Measurements from ENCODE around the gene TM4SF4.
A peak's percentile ranks its signal among the peaks of the same experiment; 100 is the strongest.

TM4SF4 gene

DNA sequence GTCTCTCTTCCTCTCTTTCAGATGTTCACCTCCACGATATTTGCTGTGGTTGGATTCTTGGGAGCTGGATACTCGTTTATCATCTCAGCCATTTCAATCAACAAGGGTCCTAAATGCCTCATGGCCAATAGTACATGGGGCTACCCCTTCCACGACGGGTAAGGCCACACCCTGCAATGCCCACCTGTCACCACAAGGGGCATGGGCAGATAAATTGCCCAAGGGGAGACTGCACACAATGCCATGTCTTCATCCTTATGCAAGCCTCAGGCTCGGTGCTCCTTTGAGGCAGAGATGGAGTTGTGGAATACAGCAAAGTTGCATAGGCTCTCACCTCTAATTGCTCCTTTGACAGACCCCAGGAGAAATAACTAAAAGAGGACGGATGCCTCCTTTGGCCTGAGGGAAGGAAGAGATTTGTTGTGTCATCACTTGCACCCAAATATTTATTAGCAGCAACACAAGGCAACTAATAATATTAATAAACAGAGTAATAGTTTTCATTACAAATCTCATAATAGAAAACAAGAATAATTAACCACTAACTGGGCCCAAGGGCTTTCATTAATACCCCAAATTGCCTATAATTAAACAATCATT lies 13.2 kb downstream of the TM4SF4 start:
- DNase-seq: peak; percentile 50

DNA sequence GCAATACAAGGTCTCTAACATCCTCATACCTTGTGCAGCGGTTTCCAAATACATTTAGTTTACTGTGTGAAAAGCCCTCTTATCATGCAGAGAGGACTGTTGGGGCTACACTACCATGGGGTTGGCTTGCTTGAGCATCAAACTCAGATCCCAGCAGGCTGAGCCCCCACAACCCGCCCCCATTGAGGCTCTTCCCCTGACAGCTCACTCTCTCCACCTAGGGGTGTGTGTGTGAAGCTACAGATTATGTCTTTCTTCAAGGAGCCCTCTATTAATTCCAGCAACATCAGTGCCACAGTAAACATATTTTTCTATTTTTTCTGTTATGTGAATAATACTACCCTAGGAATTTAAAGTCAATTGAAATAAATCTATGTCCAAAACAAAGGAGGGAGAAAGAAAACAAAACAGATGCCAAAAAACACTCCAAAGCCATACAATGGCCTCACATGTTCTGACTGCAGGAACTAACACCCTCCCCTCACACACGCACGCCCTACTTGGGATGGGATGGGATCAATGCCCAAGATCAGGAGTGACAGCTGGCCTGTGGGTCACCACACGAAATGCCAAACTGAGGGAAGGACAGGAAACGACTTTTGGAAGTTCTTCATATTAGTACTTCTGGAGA lies 14.7 kb downstream of the TM4SF4 start:
- peak; percentile 14 for DNase-seq

DNA sequence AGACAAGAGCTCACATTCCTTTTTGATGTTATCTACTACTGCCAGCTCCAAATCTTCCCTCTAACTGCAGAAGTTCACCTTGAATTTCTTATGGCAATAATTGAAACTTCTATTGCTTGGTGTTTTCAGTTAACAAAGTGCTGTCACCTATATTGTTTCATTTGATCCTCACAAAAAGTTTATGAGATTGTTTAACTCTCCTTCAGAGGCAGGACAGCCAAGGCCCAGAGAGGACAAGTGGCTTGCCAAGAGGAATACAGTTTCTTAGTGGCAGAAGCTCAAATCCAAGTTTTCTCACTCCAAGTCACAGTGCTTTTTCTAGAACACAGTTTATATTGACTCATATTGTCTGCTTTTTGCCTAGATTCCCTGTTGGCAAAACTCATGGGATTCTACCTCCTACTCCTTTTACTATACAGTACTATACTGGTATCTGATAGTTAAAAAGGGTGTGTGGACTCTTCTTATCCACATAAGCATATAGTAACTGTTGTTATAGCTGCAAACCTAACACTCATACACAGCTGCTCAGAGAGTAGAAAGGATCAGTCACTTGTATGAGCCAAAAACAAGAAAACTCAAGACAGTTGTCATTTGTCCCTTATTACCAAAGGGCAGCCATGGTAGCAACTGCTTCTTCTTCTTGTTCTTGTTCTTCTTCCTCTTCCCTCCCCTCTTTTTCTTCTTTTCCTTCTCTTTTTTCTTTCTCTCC lies 15.9 kb downstream of the TM4SF4 start:
- DNase-seq: no peak

DNA sequence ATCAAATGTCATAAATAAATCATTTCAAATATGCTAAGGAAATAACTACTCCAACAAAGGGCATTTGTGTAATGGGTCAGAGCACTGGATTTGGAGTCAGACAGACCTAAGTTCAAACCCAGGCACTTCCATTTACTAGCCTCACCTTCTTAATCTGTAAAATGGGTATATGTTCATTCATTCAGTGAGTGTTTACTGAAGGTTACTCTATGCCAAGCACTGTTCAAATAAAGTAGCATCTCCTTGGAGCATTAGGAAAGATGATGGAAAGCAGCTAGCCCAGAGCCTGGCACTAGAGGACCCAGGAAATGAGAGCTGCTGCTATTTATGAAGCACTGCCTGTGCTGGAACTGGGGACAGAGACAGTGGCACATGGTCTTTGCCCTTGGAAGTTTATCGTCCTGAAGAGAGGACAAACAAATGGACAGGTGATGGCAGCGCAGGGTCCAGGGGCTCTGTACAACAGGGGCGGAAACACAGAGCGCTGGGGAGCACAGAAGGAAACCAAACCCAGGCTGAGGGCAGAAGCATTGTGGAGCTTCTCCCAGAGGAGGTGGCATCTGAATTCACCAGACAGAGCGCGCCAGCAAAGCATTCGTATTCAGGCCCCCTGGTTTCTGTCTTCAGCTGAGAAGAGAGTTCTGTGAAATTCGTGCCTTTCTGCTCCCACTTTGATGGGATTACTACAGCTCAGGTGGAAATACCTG lies 19.0 kb downstream of the TM4SF4 start:
- DNase-seq: peak; percentile 73

DNA sequence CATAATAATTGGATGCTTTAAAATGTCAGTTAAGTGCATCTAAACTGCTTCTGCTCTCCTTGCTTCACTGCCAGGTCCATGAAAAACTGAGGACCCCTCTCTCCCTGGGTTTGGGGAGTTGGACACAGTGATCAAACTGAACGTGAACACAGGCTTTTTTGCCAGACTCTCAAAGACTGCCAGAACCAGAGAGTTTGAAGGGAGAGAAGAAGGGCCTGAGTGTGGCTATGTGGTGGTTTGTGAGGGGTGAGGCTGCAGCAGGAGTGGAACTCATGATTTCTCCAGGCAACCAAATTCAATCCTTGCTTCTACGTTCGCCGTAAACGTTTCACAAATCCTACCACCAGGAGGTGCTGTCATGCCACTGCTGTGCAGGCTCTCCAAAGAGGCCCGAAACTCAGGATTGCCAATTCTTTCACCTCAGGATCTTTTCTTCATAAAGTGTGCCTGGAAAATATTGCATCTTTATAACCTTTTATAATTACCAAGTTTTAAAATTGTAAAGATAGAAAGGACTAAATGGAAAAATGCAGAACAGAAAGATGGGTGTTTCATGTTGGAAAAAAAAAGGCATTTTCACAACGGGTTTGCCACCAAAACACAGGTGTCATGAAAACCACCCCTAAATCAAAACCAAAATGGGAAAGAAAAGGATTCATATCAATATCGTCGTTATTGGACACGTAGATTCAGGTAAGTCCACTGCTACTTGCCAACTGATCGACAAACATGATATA lies 19.7 kb downstream of the TM4SF4 start:
- DNase-seq: peak; percentile 83

DNA sequence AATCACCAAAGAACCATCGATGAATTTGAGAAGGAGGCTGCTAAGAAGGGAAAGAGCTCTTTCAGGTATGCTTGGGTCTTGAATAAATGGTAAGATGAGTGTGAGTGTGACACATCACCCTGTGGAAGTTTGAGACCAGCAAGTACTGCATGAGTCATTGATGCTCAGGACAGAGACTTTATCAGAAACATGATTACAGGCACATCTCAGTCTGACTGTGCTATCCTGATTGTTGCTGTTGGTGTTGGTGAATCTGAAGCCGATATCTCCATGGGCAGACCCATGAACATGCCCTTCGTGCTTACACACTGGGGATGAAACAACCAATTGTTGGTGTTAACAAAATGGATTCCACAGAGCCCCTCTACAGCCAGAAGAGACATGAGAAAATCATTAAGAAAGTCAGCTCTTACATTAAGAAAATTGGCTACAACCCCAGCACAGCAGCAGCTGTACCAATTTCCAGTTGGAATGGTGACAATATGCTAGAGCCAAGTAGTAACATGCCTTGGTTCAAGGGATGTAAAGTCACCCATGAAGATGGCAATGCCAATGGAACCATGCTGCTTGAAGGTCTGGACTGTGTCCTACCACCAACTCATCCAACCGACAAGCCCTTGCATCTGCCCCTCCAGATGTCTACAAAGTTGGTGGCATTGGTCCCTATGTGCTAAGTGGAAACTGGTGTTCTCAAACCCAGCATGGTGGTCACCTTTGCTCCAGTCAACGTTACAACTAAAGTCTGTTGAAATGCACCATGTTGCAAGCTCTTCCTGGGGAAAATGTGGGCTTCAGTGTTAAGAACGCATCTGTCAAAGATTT lies 20.5 kb downstream of the TM4SF4 start:
- DNase-seq: no peak

DNA sequence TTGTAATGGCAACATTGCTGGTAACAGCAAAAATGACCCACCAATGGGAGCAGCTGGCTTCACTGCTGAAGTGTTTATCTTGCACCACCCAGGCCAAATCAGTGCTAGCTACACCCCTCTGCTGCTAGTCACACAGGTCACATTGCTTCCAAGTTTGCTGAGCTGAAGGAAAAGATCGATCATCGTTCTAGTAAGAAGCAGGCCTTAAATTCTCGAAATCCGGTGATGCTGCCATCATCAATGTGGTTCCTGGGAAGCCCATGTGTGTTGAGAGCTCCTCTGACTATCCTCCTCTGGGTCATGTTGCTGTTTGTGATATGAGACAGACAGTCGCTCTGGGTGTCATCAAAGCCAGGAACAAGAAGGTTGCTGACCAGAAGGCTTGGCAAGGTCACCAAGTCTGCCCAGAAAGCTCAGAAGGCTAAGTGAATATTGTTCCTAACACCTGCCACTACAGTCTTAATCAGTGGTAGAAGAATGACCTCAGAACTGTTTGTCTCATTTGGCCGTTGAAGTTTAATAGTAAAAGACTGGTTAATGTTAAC lies 21.2 kb downstream of the TM4SF4 start:
- no peak for DNase-seq

DNA sequence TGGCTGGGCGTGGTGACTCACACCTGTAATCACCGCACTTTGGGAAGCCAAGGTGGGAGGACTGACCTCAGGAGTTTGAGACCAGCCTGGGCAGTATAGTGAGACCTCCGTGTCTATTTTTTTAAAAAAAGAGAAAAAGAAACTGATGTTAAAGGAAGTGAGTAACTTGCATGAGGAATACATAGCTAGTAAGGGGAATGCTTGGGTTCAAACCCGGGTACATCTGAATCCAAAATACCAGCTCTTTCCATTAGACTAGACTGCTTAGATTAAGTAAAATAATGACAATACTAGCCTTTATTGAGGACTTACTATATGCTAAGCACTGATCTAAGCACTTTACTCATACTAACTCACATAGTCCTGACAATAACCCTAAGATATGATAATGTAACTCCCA lies 22.4 kb downstream of the TM4SF4 start:
- DNase-seq: no peak

DNA sequence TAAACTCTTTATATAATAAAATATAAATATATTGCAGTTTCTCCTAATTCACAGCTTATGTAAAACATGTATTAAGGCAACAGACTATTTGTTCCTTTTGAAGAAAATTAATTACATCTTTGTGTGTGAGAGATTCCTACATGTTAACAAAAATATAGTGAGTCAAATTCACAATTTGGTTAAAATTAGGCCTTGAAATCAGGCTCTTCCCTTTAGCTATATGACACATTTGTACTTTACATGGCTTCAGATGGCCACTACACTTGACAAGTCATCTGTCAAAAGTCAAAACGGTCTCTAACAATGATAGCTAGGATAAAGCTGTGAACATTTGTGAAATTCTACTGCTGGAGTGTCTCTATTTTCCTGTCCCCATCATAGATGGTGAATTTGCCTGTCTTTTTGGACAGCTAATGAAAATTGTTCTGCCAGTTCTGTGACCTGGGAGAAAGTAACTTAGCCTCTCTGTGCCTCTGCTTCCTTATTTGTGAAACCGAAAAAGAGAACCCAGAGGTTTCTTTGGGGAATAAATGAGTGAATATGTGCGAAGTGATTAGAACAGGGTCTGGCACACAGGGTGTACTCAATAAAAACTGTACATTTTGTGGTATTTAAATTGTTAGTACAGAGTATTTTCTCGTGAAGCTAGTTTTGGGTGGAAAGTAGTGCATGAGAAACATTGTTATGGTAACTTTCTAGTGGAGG lies 23.6 kb downstream of the TM4SF4 start:
- DNase-seq: no peak

DNA sequence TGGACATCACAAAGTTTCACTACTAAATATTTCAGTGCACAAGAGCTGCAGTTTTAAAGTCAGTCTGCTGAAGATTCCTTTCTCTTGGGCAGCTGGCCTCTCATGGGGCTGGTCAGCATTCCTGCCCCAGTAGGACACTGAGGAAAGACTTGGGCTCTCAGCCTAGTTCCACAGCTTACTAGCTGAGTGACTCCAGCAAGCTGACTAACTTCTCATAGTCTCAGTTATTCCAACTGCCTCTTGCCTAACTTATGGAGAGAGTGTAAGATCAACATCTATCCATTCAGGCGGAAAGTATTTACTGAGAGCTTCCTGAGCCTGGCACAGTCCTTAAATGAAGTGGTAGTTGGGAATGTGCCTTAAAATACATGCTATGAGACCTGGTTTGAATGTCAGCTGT lies 27.0 kb downstream of the TM4SF4 start:
- no peak for DNase-seq

DNA sequence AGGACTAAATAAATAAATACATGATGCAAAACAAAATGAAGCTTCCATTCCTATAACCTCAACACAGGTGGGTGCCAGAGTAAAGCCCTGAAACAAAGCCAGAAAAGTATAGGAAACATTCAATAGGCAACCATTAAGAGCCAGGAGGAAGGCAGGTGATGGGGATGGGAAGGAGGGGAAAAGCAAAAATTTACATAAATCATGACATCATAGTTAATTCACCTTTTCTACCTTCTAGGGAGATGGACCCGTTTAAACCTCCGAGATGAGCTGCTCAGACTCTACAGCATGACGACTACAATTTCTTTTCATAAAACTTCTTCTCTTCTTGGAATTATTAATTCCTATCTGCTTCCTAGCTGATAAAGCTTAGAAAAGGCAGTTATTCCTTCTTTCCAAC lies 27.9 kb downstream of the TM4SF4 start:
- DNase-seq: peak; percentile 30

DNA sequence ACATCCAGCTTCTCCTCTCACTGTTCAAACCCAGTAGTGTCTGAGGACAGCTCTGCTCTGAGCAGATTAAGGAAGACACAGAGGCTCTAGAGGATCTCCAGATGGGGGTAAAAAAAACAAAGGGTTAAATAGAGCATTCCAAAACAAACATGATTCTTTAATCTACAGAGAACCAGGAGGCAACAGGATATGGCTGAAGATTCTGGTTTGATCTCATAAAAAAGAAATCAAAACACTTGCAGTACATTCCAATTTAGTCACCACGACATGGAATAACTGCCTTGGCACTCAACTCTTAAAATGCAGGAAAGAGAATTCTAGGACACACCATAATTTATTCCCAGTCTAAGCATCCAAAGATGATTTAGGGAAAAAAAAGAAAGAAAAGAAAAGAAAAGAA lies 32.0 kb downstream of the TM4SF4 start:
- no peak for DNase-seq

DNA sequence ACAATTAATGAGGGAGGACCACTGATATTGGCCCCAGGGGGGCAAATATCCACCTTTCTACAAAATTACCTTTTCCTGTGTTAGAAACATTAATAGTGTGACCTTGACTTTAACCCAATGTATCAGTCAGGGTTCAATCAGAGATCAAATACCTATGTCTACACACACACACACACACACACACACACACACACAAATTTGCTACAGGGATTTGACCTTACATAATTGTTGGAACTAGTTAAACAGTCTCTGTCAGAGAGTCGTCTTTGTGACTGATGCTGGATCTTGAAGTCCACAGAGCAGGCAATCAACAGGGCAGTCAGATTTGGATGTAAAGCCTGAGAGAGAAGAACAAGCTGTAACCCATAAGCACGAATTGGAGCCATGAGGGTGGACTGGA lies 32.5 kb downstream of the TM4SF4 start:
- no peak for DNase-seq

DNA sequence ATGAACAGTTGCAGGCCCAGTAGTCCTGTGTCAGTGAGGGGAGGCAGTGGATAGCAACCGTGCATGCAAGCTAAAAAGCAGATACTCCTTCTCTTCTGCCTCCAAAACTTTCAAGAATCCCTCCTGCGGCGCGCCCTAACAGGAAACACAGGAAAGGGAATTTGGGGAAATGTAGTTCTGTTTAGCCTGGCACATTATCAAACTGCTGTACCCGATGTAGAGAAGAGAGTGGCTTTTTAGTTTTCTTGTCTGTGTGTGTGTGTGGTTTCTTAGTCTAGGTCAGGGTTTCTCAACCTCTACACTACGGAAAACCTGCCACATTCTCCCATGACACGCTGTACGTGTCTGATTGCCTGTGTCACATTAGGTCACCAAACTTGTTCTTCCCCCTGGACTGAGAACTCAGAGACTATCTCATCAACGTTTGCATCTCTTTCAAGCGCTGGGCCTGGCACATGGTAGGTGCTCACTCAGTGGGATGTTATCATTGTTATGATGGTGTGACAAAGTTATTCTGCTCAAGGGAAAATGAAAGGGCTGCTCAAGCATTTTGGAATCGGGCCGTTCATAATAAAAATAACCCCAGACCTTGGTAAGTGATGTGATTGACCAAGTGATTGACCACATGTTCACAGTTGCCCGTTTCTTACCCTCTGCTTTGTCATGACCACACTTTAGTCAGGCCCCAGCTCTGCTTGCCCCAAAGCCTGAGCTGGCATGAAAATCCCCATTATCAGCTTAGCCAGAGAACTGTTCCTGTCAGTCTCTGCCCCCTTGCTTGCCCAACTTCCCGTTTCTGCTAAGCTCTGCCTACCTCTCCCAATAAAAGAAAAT lies 33.2 kb downstream of the TM4SF4 start:
- no peak for DNase-seq

DNA sequence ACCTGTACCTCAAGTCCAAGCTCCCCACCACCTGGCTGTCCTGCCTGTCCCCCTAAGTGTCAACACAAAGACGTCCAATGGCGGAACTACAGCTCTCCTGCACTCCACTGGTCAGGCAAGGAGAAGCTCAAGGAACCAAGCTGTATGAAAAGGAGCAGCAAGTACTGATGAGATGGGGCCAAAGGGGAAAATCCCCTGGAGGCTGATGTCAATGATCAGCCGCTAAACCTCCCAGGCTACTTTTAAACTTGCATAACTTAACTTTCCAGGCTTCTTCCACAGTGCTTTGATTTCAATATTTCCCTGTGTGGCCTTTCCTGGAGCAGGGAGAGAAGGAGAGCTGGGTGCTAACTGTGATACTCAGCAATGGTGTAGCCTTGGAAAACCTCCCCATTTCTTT lies 35.0 kb downstream of the TM4SF4 start:
- no peak for DNase-seq

DNA sequence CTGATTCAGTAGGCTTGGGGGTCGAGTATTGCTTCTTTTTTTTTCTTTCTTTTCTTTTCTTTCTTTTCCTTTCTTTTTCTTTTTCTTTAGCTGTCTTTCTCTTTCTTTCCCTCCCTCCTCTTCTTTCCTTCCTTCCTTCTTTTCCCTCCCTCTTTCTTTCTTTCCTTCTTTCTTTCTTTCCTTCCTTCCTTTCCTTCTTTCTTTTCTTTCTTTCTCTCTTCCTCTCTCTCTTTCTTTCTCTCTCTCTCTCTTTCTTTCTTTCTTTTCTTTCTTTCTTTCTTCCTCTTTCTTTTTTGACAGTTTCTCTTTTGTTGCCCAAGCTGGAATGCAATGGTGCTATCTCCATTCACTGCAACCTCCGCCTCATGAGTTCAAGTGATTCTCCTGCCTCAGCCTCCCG lies 36.0 kb downstream of the TM4SF4 start:
- DNase-seq: no peak

DNA sequence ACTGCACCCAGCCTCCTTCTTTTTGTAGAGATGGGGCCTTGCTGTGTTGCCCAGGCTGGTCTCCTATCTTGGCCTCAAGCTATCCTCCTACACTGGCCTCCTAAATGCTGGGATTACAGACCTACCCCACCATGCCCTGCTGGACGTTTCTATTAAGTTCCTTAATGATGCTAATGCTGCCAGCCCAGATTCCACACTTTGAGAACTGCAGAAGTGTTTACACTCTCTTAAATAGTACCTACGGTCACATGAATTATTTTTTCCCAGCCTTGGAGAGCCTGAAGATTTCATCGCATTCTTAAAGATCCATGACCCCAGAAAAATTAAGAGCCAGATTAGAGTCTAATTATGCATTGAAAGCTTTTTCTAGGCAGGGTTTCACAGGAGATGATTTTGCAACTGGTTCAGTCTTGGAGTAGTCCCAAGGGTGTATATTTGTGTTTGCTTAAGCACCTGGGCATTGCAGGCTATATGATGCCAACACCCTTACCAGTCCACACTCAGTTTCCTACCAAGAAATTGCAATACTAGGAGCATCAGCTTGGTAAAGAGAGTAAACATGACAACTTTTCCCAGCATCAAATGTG lies 36.6 kb downstream of the TM4SF4 start:
- no peak for DNase-seq

DNA sequence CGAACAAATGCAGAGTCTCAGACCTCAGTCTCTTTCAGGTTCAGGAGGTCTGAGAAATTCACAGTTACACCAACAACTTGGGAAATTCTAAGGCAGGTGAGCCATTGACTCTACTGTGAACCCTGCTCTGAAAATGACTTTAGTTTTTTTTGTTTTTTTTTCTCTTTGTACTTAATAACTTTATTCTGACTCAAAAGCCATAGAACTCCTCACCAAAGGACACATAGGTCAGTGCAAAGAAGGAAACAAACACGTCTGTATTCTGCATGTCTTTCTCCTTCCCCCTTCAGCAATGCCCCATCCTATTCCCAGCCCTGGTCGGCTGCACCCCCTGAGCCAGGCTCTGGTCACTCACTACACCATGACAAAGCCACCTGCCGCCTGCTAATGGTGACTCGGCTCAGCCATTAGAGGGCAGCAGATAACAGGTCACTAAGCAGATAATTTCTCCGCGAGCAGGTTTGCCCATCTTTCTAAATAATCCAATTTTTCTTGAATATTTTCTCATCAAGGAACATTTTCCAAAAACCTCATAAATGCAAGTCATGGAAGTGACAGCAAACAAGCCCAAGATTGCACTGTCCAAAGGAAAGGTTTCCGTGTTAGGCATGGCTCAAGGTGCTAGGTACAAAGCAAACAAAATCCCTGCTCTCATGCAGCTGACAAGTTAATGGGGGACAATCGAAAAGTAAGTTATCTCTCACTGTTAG lies 37.7 kb downstream of the TM4SF4 start:
- DNase-seq: peak; percentile 81

DNA sequence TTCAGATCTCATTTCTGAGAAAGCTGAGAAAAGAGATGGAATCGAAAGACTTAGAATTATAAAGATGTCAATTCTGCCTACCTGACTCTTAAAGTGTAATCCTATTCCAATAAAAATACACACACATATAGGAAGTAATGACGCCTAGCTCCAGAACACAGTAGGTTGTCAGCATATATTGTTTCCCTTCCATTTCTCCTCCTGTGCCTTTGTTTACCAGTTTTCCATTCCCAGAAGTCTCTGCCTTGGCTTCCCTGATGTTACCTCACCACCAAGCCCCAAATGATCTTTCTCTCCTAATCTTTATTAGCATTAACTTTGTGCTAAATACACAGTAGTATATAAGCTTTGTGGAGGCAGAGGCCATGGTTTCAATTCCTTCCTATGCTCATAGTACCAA lies 40.0 kb downstream of the TM4SF4 start:
- DNase-seq: no peak
